OCI-LY1 (cell line): Measurements from ENCODE around the gene NIM1K.

Source experiments
- CTCF ChIP-seq: fragments of 200-600 bp; sonication (generic), shearing (Covaris generic); IDR thresholded peaks from 2 replicates; pipeline ENCODE4 v1.5.1; 2017; ENCODE audit warnings: mild to moderate bottlenecking, antibody characterized with exemption, low read length, moderate library complexity, mixed read lengths
- EZH2 ChIP-seq: fragments of 200-600 bp; sonication (generic), shearing (Covaris generic); IDR thresholded peaks from 2 replicates; pipeline ENCODE4 v1.8.0; 2017; ENCODE audit warnings: borderline replicate concordance, mixed run types, mild to moderate bottlenecking, antibody characterized with exemption, low read length, moderate library complexity, mixed read lengths

DNA sequence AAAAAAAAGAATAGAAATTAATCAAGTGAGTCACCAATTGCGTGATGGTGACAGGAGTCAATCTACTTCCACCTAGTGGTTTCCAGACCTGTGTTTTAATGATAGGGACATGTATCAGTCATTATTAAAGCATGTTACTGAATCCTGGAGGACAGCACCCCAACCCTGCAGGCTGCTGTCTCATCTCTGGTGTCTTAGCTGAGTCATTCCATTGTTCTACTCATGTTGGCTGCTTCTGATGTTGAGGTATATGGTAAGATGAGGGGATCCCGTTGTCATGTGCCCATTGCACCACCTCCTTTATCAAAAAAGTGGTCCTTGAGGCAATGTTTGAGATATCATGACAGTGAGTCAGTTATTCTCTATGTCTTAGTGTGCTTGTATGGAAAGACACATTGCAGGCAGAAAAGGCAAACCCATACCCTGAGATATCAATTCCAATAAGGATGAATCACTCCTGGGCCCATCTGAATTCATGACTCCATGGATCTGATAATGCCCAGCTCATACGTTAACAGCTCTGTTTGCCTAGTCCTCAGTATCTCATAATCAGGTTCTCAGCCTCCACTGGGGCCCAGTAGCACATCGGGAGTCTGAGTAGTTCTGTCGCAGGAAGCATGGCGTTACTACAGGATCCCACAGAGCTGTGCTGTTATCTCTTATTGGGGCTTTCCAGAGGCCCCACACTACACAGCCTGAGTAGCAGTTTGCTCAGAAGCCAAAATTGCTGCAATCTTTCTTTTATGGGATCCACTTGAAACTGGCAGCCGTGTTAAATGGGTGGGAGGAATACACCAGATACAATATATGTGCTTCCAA lies 90.0 kb downstream of the NIM1K start:
- 0 out of 2 replicates have a peak, but pooled peaks have one; percentile 5 for TF ChIP-seq CTCF
- TF ChIP-seq EZH2: no peak
